GM12892 (cell line): ENCODE data around the gene MUC6.

Experiments
- POLR2A ChIP-seq: IDR thresholded peaks from 2 replicates; pipeline ENCODE4 v1.6.1; 2011; ENCODE audit warnings: low read depth, low read length, control low read depth
- POLR2AphosphoS5 ChIP-seq: IDR thresholded peaks from 2 replicates; pipeline ENCODE4 v1.6.1; 2011; ENCODE audit warnings: low read depth, low read length, control low read depth
- TAF1 ChIP-seq: IDR thresholded peaks from 2 replicates; pipeline ENCODE4 v1.6.1; 2011; ENCODE audit warnings: low read depth, mild to moderate bottlenecking, control low read depth, low read length, borderline replicate concordance

DNA sequence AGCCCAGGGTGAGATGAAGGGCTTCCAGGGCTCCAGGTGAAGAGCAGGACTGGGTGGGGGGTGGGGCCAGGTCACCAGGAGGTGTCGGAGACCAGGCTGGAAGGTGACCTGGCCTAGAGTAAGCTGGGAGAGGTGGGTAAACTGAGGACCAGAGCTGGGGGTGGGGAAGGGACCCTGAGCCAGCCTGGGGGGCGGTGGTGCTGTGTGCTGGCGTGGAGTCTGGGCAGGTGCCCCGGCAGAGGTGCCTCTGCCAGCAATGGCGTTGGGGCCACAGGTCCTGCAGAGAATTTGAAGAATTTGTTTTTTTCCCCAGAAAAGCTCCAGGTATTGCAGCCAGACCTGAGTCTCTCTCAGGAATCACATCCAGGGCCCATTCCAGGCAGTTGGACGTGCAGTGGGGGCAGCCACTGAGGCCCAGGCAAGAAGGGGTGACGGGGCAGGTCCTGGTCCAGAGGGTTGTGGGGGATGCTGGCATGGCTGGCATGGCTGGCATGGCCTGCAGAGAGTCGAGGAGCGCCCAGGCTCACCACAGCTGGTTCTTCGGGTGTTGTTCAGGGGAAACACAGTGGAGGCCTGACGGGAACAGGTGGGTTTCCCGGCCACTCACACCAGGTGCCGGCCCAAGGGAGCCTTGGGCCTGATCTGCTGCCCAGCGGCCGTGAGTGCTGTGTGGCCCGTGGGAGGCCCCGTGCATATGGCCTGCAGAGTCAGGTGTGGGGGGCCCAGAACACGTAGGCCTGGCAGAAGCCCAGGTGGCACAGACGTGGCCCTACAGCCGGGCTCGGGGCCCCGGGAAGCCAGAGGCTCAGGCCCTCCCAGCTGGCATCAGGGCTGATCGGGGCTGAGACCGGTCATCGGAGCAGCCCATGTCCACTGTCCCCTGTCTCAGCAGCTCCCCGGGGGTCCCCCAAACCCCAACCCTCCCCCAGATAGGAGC, 6.4 kb upstream of the MUC6 start:
- TF ChIP-seq POLR2A (no peak), POLR2AphosphoS5 (no peak), TAF1 (no peak)
